ENCODE measurements around the gene SLC8A2. TPM values are rescaled to one million over a fixed set of nuclear protein-coding genes. Genes with fewer than 3 reads are reported as not detected.
A peak's percentile ranks its signal among the peaks of the same experiment; 100 is the strongest.

The SLC8A2 gene
- total and polyA plus RNA-seq, 2 of the 4 experiments (the other 2 are of a cell fraction) = 0.05 TPM; not detected in 1

DNA sequence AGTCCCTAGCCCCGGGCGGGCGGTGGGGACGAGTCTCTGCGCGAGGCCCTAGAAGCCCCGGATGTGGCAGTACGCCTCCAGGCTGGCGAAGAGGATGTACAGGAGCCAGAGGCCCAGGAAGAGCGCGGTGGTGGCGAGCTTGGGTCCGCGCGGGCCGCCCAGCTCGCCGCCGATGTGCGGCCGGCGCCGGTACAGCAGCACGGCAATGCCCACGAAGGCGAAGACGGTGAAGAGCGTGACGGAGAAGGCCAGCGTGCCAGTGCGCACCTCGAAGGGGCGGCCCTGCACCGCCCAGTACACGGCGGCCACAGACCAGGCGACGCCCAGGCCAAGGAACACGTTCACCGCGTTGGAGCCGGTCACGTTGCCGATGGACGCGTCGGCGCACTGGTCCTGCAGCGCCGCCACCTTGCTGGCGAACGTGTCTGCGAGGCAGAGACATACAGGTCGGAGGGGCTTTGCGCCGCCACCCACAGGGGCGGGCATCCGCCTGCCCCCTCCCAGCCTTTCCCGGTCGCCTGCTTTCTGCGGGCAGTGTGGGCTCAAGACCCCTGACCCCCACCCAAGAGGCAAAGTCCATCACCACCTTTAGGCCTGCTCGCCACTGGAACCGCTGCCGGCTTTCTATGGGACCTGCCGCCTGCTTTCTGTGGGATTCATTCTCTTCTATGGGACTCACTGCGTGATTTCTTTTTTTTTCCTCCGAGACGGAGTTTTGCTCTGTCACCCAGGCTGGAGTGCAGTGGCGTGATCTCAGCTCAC lies 41.5 kb downstream of the SLC8A2 start:
- no peak overlapping the region for H3K18ac ChIP-seq (ENCODE audit: low read depth, low read length)
- peak overlapping the region; percentile 58; the same call in 1 of the 2 replicates for H3K4ac ChIP-seq (ENCODE audit: low read depth, low read length)
- H2BK15ac ChIP-seq (ENCODE audit: low read depth, low read length) = no peak overlapping the region; the same call in 2 of the 3 replicates
- DNase-seq = peak; percentile 27
- ATAC-seq (ENCODE audit: low read depth) = peak; percentile 6
- no peak overlapping the region for H2AK5ac ChIP-seq (ENCODE audit: low read depth, low read length)
- intact Hi-C loops (cut with micrococcal nuclease) = no loop called here
- CTCF ChIA-PET = no interaction called here
- H3K9me1 ChIP-seq (ENCODE audit: insufficient read depth, low read length) = peaks cover 11% of the 10 kb centered on the region; the same call in 1 of the 2 replicates
- WGBS, 2 experiments (ENCODE audit: extremely low coverage in 2 of 2, insufficient read length in 1 of 2) = 18% methylated on average over 35 of the region's 69 CpGs; no CpG with 5 or more reads in 1 of the 2 experiments
- no TSS peak for BruUV-seq (replicated peaks)
- peak overlapping the region; percentile 42 to 44; a peak in 2 of 4 replicates for H4K8ac ChIP-seq (ENCODE audit: low read depth in 2 of 2, low read length in 2 of 2)
- H3K23ac ChIP-seq (ENCODE audit: low read depth, low read length) = no peak overlapping the region
- H3K14ac ChIP-seq (replicated peaks; ENCODE audit: low read depth, low read length) = no peak overlapping the region
- H2AK9ac ChIP-seq (replicated peaks; ENCODE audit: low read depth, low read length, poor library complexity) = peak overlapping the region; percentile 5
- H3K56ac ChIP-seq (ENCODE audit: extremely low read depth, insufficient read depth, low read length) = no peak overlapping the region
- peak overlapping the region; percentile 8; the same call in 1 of the 2 replicates for H2BK120ac ChIP-seq (ENCODE audit: low read depth, low read length)
- peaks cover 8% of the 10 kb centered on the region for H4K20me1 ChIP-seq (ENCODE audit: insufficient read depth, low read length)
- H2AFZ ChIP-seq (replicated peaks; ENCODE audit: low read length, poor library complexity) = peak overlapping the region; percentile 94
- POLR2A ChIA-PET (ENCODE audit: unreplicated experiment) = interaction anchor here (0.5 kb wide), 1 partner anchor 112 kb away, joined by 4 read pairs; no protein-coding TSS in a partner anchor
- no peak overlapping the region; the same call in 1 of the 2 replicates for H4K91ac ChIP-seq (ENCODE audit: insufficient read depth, low read depth, low read length)
- dilution Hi-C loops (cut with HindIII; ENCODE audit: low sequenced_read_pairs, unreplicated experiment) = no loop called here
- H3K9ac ChIP-seq (ENCODE audit: low read depth, low read length) = no peak overlapping the region; the same call in 1 of the 2 replicates
- H4K5ac ChIP-seq (ENCODE audit: low read depth, low read length) = no peak overlapping the region
- H3K36me3 ChIP-seq (ENCODE audit: control insufficient read depth, insufficient read depth, low read length) = no peaks in the 10 kb centered on the region
- H3K4me1 ChIP-seq (ENCODE audit: control insufficient read depth, insufficient read depth, low read length) = peaks cover 3% of the 10 kb centered on the region; the same call in 1 of the 2 replicates
- in situ Hi-C loops (cut with MboI; ENCODE audit: low sequenced_read_pairs) = loop anchor here (10.0 kb wide), 1 partner anchor 355 kb away; no protein-coding TSS in a partner anchor
- no peak for TF ChIP-seq MAFK (IDR thresholded peaks at IDR 0.05; ENCODE audit: low read depth, low read length)
- no peak for TF ChIP-seq POLR2A (IDR thresholded peaks at IDR 0.05; ENCODE audit: low read depth, low read length)
- no peak for TF ChIP-seq NFE2L2 (IDR thresholded peaks at IDR 0.05; ENCODE audit: low read depth, low read length)
- TF ChIP-seq, protein P1, sequence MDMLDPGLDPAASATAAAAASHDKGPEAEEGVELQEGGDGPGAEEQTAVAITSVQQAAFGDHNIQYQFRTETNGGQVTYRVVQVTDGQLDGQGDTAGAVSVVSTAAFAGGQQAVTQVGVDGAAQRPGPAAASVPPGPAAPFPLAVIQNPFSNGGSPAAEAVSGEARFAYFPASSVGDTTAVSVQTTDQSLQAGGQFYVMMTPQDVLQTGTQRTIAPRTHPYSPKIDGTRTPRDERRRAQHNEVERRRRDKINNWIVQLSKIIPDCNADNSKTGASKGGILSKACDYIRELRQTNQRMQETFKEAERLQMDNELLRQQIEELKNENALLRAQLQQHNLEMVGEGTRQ (IDR thresholded peaks at IDR 0.05; ENCODE audit: low read depth, low read length) = no peak
- no peak for TF ChIP-seq RAD21 (IDR thresholded peaks at IDR 0.05; ENCODE audit: low read length)
- no peak for TF ChIP-seq RFX5 (IDR thresholded peaks at IDR 0.05; ENCODE audit: low read depth, low read length)
- no peak for TF ChIP-seq BHLHE40 (IDR thresholded peaks at IDR 0.05; ENCODE audit: low read depth, low read length)
- TF ChIP-seq MAZ (IDR thresholded peaks at IDR 0.05; ENCODE audit: borderline replicate concordance, low read depth, low read length) = no peak; the same call in 1 of the 2 replicates
- TF ChIP-seq, protein P2, sequence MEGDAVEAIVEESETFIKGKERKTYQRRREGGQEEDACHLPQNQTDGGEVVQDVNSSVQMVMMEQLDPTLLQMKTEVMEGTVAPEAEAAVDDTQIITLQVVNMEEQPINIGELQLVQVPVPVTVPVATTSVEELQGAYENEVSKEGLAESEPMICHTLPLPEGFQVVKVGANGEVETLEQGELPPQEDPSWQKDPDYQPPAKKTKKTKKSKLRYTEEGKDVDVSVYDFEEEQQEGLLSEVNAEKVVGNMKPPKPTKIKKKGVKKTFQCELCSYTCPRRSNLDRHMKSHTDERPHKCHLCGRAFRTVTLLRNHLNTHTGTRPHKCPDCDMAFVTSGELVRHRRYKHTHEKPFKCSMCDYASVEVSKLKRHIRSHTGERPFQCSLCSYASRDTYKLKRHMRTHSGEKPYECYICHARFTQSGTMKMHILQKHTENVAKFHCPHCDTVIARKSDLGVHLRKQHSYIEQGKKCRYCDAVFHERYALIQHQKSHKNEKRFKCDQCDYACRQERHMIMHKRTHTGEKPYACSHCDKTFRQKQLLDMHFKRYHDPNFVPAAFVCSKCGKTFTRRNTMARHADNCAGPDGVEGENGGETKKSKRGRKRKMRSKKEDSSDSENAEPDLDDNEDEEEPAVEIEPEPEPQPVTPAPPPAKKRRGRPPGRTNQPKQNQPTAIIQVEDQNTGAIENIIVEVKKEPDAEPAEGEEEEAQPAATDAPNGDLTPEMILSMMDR (conservative IDR thresholded peaks at IDR 0.05; ENCODE audit: low read depth, low read length) = no peak; the same call in 1 of the 2 replicates
- no peak for TF ChIP-seq FOS (IDR thresholded peaks at IDR 0.05; ENCODE audit: low read depth, low read length)
- TF ChIP-seq CHD1 (IDR thresholded peaks at IDR 0.05; ENCODE audit: low read depth, low read length) = no peak
- TF ChIP-seq CEBPB (IDR thresholded peaks at IDR 0.05; ENCODE audit: low read depth, low read length) = no peak
- TF ChIP-seq RCOR1 (IDR thresholded peaks at IDR 0.05; ENCODE audit: insufficient replicate concordance, low read length) = no peak
- no peak overlapping the region for H2BK20ac ChIP-seq (ENCODE audit: low read depth, low read length)
- H3K27ac ChIP-seq (ENCODE audit: insufficient read depth, low read length) = no peak overlapping the region
- no peaks in the 10 kb centered on the region for H3K79me1 ChIP-seq (ENCODE audit: low read depth in 1 of 2, low read length in 2 of 2)
- H3K9me3 ChIP-seq (ENCODE audit: control insufficient read depth, insufficient read depth, low read length) = no peaks in the 10 kb centered on the region
- no peak overlapping the region for H3K4me3 ChIP-seq (ENCODE audit: insufficient read depth, low read depth, low read length)
- peak overlapping the region; percentile 68; the same call in 1 of the 2 replicates for H3K4me2 ChIP-seq (ENCODE audit: low read depth, low read length)
- H3K27me3 ChIP-seq (ENCODE audit: control insufficient read depth, insufficient read depth, low read length) = no peaks in the 10 kb centered on the region; the same call in 1 of the 2 replicates
- no peak overlapping the region for H2BK5ac ChIP-seq (ENCODE audit: low read depth, low read length, poor library complexity, severe bottlenecking)

All from IMR-90 (cell line).